ENCODE measurements around the gene CALD1.

CALD1 gene

GRCh38 chr7:134933460-134934068 lies 154.1 kb downstream of the CALD1 start:
- Histone ChIP-seq H3K9ac (ENCODE audit: low read length) (peak overlapping the region; percentile 25; the same call in 1 of the 2 replicates), H3K4me2 (ENCODE audit: low read depth, low read length, poor library complexity, severe bottlenecking) (peak overlapping the region; percentile 65), H2AFZ (ENCODE audit: low read depth, low read length, severe bottlenecking) (peak overlapping the region; percentile 84), H4K20me1 (ENCODE audit: low read depth, low read length) (no peaks in the 10 kb centered on the region), H3K79me2 (ENCODE audit: insufficient read depth, low read length) (no peaks in the 10 kb centered on the region), H3K9me2 (replicated peaks; ENCODE audit: insufficient read depth, low read length) (no peaks in the 10 kb centered on the region), H3K4me3 (ENCODE audit: insufficient read depth, low read length, poor library complexity, severe bottlenecking) (peak overlapping the region; percentile 15), H3K36me3 (ENCODE audit: low read length) (no peaks in the 10 kb centered on the region), H3F3A (ENCODE audit: insufficient read depth) (no peaks in the 10 kb centered on the region), H3K27me3 (ENCODE audit: low read length) (no peaks in the 10 kb centered on the region), H3K27ac (ENCODE audit: low read depth, low read length) (no peak overlapping the region), H3K9me3 (ENCODE audit: insufficient read depth, low read length) (no peaks in the 10 kb centered on the region)
- TF ChIP-seq CTCF (IDR thresholded peaks at IDR 0.05; ENCODE audit: insufficient read depth, low read length, poor library complexity, severe bottlenecking): no peak
- no peak for TF ChIP-seq EZH2phosphoT487 (conservative IDR thresholded peaks at IDR 0.05; ENCODE audit: low read length)

GRCh38 chr7:134935701-134936100 lies 156.3 kb downstream of the CALD1 start:
- Histone ChIP-seq H3K27ac (ENCODE audit: low read depth, low read length) (no peak overlapping the region), H4K20me1 (ENCODE audit: low read depth, low read length) (no peaks in the 10 kb centered on the region), H3F3A (ENCODE audit: insufficient read depth) (no peaks in the 10 kb centered on the region), H3K27me3 (ENCODE audit: low read length) (no peaks in the 10 kb centered on the region), H3K79me2 (ENCODE audit: insufficient read depth, low read length) (no peaks in the 10 kb centered on the region), H3K4me3 (ENCODE audit: insufficient read depth, low read length, poor library complexity, severe bottlenecking) (no peak overlapping the region), H2AFZ (ENCODE audit: low read depth, low read length, severe bottlenecking) (no peak overlapping the region), H3K36me3 (ENCODE audit: low read length) (no peaks in the 10 kb centered on the region), H3K9me2 (replicated peaks; ENCODE audit: insufficient read depth, low read length) (no peaks in the 10 kb centered on the region), H3K9ac (ENCODE audit: low read length) (no peak overlapping the region), H3K4me2 (ENCODE audit: low read depth, low read length, poor library complexity, severe bottlenecking) (no peak overlapping the region), H3K9me3 (ENCODE audit: insufficient read depth, low read length) (no peaks in the 10 kb centered on the region)
- no peak for TF ChIP-seq EZH2phosphoT487 (conservative IDR thresholded peaks at IDR 0.05; ENCODE audit: low read length)
- no peak for TF ChIP-seq CTCF (IDR thresholded peaks at IDR 0.05; ENCODE audit: insufficient read depth, low read length, poor library complexity, severe bottlenecking)

GRCh38 chr7:134936893-134937510 lies 157.6 kb downstream of the CALD1 start:
- TF ChIP-seq EZH2phosphoT487 (conservative IDR thresholded peaks at IDR 0.05; ENCODE audit: low read length) (no peak), CTCF (IDR thresholded peaks at IDR 0.05; ENCODE audit: insufficient read depth, low read length, poor library complexity, severe bottlenecking) (no peak)
- no peaks in the 10 kb centered on the region for H3K36me3 ChIP-seq (ENCODE audit: low read length)
- no peak overlapping the region for H2AFZ ChIP-seq (ENCODE audit: low read depth, low read length, severe bottlenecking)
- no peak overlapping the region for H3K27ac ChIP-seq (ENCODE audit: low read depth, low read length)
- no peak overlapping the region for H3K4me3 ChIP-seq (ENCODE audit: insufficient read depth, low read length, poor library complexity, severe bottlenecking)
- no peaks in the 10 kb centered on the region for H3K9me3 ChIP-seq (ENCODE audit: insufficient read depth, low read length)
- no peaks in the 10 kb centered on the region for H3F3A ChIP-seq (ENCODE audit: insufficient read depth)
- no peaks in the 10 kb centered on the region for H3K9me2 ChIP-seq (replicated peaks; ENCODE audit: insufficient read depth, low read length)
- no peaks in the 10 kb centered on the region for H3K27me3 ChIP-seq (ENCODE audit: low read length)
- no peak overlapping the region for H3K9ac ChIP-seq (ENCODE audit: low read length)
- H4K20me1 ChIP-seq (ENCODE audit: low read depth, low read length): no peaks in the 10 kb centered on the region
- H3K79me2 ChIP-seq (ENCODE audit: insufficient read depth, low read length): no peaks in the 10 kb centered on the region
- no peak overlapping the region for H3K4me2 ChIP-seq (ENCODE audit: low read depth, low read length, poor library complexity, severe bottlenecking)

All from SU-DHL-6 (cell line).